Heart right ventricle (tissue), 16 donors: ENCODE results near the gene ACTRT2. TPM values are rescaled to one million over a fixed set of nuclear protein-coding genes. Genes with fewer than 3 reads are reported as not detected.

ENCODE experiments used
- ATAC-seq, 8 donors: fragments of 200-7000 bp; cut with Tn5 transposase; one replicate each; pipeline ENCODE4 v1.9.1; 2020; ENCODE audit warnings: mild to moderate bottlenecking in 8 of 8, moderate library complexity in 8 of 8, moderate number of reproducible peaks in 1 of 8
- DNase-seq, 2 donors: peaks; one replicate each; pipeline ENCODE4 v3.0.0-alpha.2; 2020
- H3K27ac ChIP-seq, 10 donors: fragments of 200-600 bp; sonication (generic) in 2 of 10; one replicate each; pipeline versions ENCODE4 v1.5.0 to v1.8.0; 2020 to 2022; ENCODE audit warnings: mild to moderate bottlenecking in 3 of 10
- H3K27me3 ChIP-seq, 7 donors: fragments of 200-600 bp; one replicate each; pipeline ENCODE4 v1.8.0; 2021 to 2022; ENCODE audit warnings: mild to moderate bottlenecking in 2 of 7
- H3K36me3 ChIP-seq, 9 donors: fragments of 200-600 bp; sonication (generic) in 1 of 9; one replicate each; pipeline versions ENCODE4 v1.5.0 to v1.8.0; 2020 to 2022; ENCODE audit warnings: mild to moderate bottlenecking in 2 of 9
- H3K4me1 ChIP-seq, 9 donors: fragments of 200-600 bp; sonication (generic) in 1 of 9; one replicate each; pipeline versions ENCODE4 v1.5.0 to v1.8.0; 2020 to 2022; ENCODE audit warnings: mild to moderate bottlenecking in 4 of 9
- H3K4me3 ChIP-seq, 10 donors: fragments of 200-600 bp; sonication (generic) in 2 of 10; one replicate each; pipeline versions ENCODE4 v1.5.0 to v1.8.0; 2020 to 2022; ENCODE audit warnings: mild to moderate bottlenecking in 7 of 10, moderate library complexity in 2 of 10
- H3K9me3 ChIP-seq, 11 donors: fragments of 200-600 bp in 10 of 11; sonication (generic) in 2 of 11; one replicate each; pipeline versions ENCODE4 v1.5.0 to v1.8.0; 2013 to 2022; ENCODE audit warnings: mild to moderate bottlenecking in 2 of 11, control low read depth in 1 of 11, moderate library complexity in 1 of 11
- CTCF ChIP-seq, 9 donors: fragments of 200-600 bp; sonication (generic) in 2 of 9; IDR thresholded peaks; one replicate each; pipeline versions ENCODE4 v1.5.0 to v1.8.0; 2021 to 2022; ENCODE audit warnings: antibody characterized with exemption in 9 of 9, mild to moderate bottlenecking in 5 of 9, moderate library complexity in 1 of 9
- WGBS, 2 donors: extraction: QIAGEN DNeasy Blood & Tissue Kit; methylation state at CpG; one replicate each; pipeline ENCODE4 v1.1.7; 2013; ENCODE audit warnings: inconsistent platforms in 1 of 2; 5-methylcytosine and 5-hydroxymethylcytosine counted together
- intact Hi-C, 10 donors: fragments of 100-400 bp; cut with DNase I; formaldehyde crosslinking; loops; one replicate each; pipeline versions ENCODE4 v1.11.1 to v1.14.2; 2022
- polyA plus RNA-seq, 2 donors: library from polyadenylated mRNA; stranded (reverse); fragments of 200-250 nt; gene quantifications; one replicate each; pipeline ENCODE4 v1.2.3, GENCODE V29; 2013
- total RNA-seq, 10 donors: library from RNA; stranded (reverse); fragmentation: NEBNext Ultra II Directional in 3 of 10; extraction: Animal tissue kit (Norgen Biotek cat#: 25700) in 3 of 10; gene quantifications; one replicate each; pipeline versions ENCODE4 v1.2.1 to v1.2.4, GENCODE V29; 2021 to 2023
- donor health status: Arrhythmogenic right ventricular cardiomyopathy.
- donor health status: ischemic (EF 13 %, LVEDD 7.1; RV severe dilation, severe dysfunction).
- donor health status: healthy with polysubstance abuse.
- donor health status: DM: no; HTN: yes; CAD: no.
- donor health status: DM: no; HTN: no; CAD: no.
- donor health status: ischemic (EF 25% LVEDD 6.9; RV normal size, moderate dysfunction).
- donor health status: ischemic (EF 25% LVEDD 5.7; RV mildly dilated, moderate dysfunction).
- donor health status: healthy.
- donor health status: DM: yes; HTN: yes; CAD: no.
- donor health status: Ischemic cardiomyopathy.
- donor health status: ischemic (EF 35%, LVEDD 5.7; RV mildly dilated, moderate dysfunction).
- donor health status: nonischemic (EF 11% LVEDD 7.7; RV severe dilation, severe dysfunction).
- donor health status: DM: yes; HTN: yes; CAD: no.
- donor health status: PGD.
- donor health status: ischemic (EF 29% LVEDD 5.4; RV normal size, mild dysfunction).
- donor health status: nonischemic (EF 23%, LVEDD 6.1; RV moderate dilation, normal function).

The ACTRT2 gene
- total and polyA plus RNA-seq, 12 donors: not detected

GRCh38 chr1:3000671-3001470 is 20.4 kb upstream of the ACTRT2 start:
- Histone ChIP-seq H3K36me3 (no peaks in the 10 kb centered on the region), H3K27me3 (peaks cover 0 to 61% (median 18%) of the 10 kb centered on the region in 7 donors), H3K9me3 (peaks cover 0 to 9% (median 3%) of the 10 kb centered on the region in 11 donors), H3K4me3 (no peak overlapping the region), H3K4me1 (no peaks in the 10 kb centered on the region), H3K27ac (no peak overlapping the region)
- no peak for TF ChIP-seq CTCF (IDR thresholded peaks at IDR 0.05)
- DNase-seq (no peak), ATAC-seq (no peak)
- WGBS, 2 donors: 73 to 76% methylated on average over 20 of the region's 20 CpGs
- intact Hi-C loops: no loop called here

GRCh38 chr1:3001471-3002348 is 19.6 kb upstream of the ACTRT2 start:
- Histone ChIP-seq H3K9me3 (peaks cover 0 to 4% (median 0%) of the 10 kb centered on the region in 11 donors), H3K36me3 (no peaks in the 10 kb centered on the region), H3K27ac (no peak overlapping the region), H3K4me3 (no peak overlapping the region), H3K27me3 (peaks cover 0 to 62% (median 18%) of the 10 kb centered on the region in 7 donors), H3K4me1 (no peaks in the 10 kb centered on the region)
- WGBS, 2 donors: 84 to 85% methylated on average over 42 to 47 of the region's 47 CpGs
- ATAC-seq: peak in 2 of 8 donors; percentile 22 to 45
- DNase-seq: no peak
- intact Hi-C loops: no loop called here
- TF ChIP-seq CTCF (IDR thresholded peaks at IDR 0.05): no peak

- Histone ChIP-seq H3K27ac (no peak overlapping the region), H3K4me1 (no peaks in the 10 kb centered on the region), H3K27me3 (peaks cover 0 to 62% (median 18%) of the 10 kb centered on the region in 7 donors), H3K9me3 (peaks cover 0 to 11% (median 2%) of the 10 kb centered on the region in 11 donors), H3K36me3 (no peaks in the 10 kb centered on the region), H3K4me3 (no peak overlapping the region)
- ATAC-seq (no peak), DNase-seq (no peak)
- TF ChIP-seq CTCF (IDR thresholded peaks at IDR 0.05): no peak
- intact Hi-C loops: no loop called here
- 82 to 88% methylated on average over 23 of the region's 23 CpGs for WGBS, 2 donors
These were observed 18.8 kb upstream of the ACTRT2 start for GRCh38 chr1:3002349-3003038.
